Measurements from ENCODE around the gene CCS.
"Not testable (repeated sequence)": the region's sequence is repeated elsewhere in the genome, so short reads cannot be mapped to it uniquely, and the experiment has no call there.

CCS gene

GRCh38 chr11:66561975-66562248 is 31.1 kb upstream of the CCS start:
- DNase-seq = no peak

GRCh38 chr11:66562275-66562674 is 30.7 kb upstream of the CCS start:
- no peak for DNase-seq

GRCh38 chr11:66562907-66563583 is 29.9 kb upstream of the CCS start:
- DNase-seq = no peak

GRCh38 chr11:66563832-66564231 is 29.2 kb upstream of the CCS start:
- DNase-seq = no peak

- no peak for DNase-seq
Measured at GRCh38 chr11:66564538-66564937, 28.4 kb upstream of the CCS start.

- DNase-seq = no peak
Measured at GRCh38 chr11:66564984-66565383, 28.0 kb upstream of the CCS start.

GRCh38 chr11:66566221-66566620 is 26.8 kb upstream of the CCS start:
- DNase-seq = no peak

- no peak for DNase-seq
Measured at GRCh38 chr11:66567787-66568123, 25.2 kb upstream of the CCS start.

- peak; percentile 66 to 68 for DNase-seq
Measured at GRCh38 chr11:66568124-66568916, 24.7 kb upstream of the CCS start, which contains the start of gene CTSF. Gene CTSF (minus strand): TSS chr11:66568606. CDS start chr11:66568486, 120 bp downstream.

GRCh38 chr11:66569076-66569475 is 23.9 kb upstream of the CCS start:
- DNase-seq = no peak

- no peak for DNase-seq
Measured at GRCh38 chr11:66570079-66570849, 22.7 kb upstream of the CCS start.

- no peak for DNase-seq
Measured at GRCh38 chr11:66570850-66571180, 22.2 kb upstream of the CCS start.

GRCh38 chr11:66579017-66579606 is 13.9 kb upstream of the CCS start:
- peak; percentile 84 to 89 for DNase-seq

GRCh38 chr11:66580803-66581202 is 12.2 kb upstream of the CCS start:
- no peak for DNase-seq

- no peak for DNase-seq
Measured at GRCh38 chr11:66581261-66581660, 11.7 kb upstream of the CCS start.

GRCh38 chr11:66582565-66583147 is 10.3 kb upstream of the CCS start:
- not testable (repeated sequence) for DNase-seq

GRCh38 chr11:66585447-66585846 is 7.5 kb upstream of the CCS start:
- not testable (repeated sequence) for DNase-seq

GRCh38 chr11:66586136-66586535 is 6.8 kb upstream of the CCS start:
- no peak for DNase-seq

GRCh38 chr11:66589315-66589714 is 3.7 kb upstream of the CCS start:
- not testable (repeated sequence) for DNase-seq

GRCh38 chr11:66589996-66590675 is 2.8 kb upstream of the CCS start:
- no peak for DNase-seq

GRCh38 chr11:66591175-66591574 is 1.8 kb upstream of the CCS start:
- DNase-seq = no peak

- DNase-seq = no peak
Measured at GRCh38 chr11:66593303-66593635, 284 bp downstream of the CCS start.

GRCh38 chr11:66593650-66594049 is 665 bp downstream of the CCS start:
- no peak for DNase-seq
